ENCODE measurements around the gene MANBA.

GRCh38 chr4:102594000-102594399 is 166.8 kb downstream of the MANBA start:
- TF ChIP-seq CTCF (IDR thresholded peaks at IDR 0.05 in 4 of 5, conservative IDR thresholded peaks at IDR 0.05 in 1 of 5), result no peak
- no peak for TF ChIP-seq POLR2A (IDR thresholded peaks at IDR 0.05)
